GM23248 (cell line): Measurements from ENCODE around the gene SLC13A5.

Source experiments
- EZH2 ChIP-seq: fragments of 200-600 bp; sonication (generic); IDR thresholded peaks from 2 replicates; pipeline ENCODE4 v1.6.1; 2018; ENCODE audit warnings: antibody characterized with exemption, mild to moderate bottlenecking; ENCODE audit not compliant: insufficient read depth, poor library complexity, severe bottlenecking
- EZH2phosphoT487 ChIP-seq: fragments of 200-600 bp; sonication (generic); IDR thresholded peaks from 2 replicates; pipeline ENCODE4 v1.6.1; 2018; ENCODE audit warnings: antibody characterized with exemption, moderate library complexity, mild to moderate bottlenecking, low read depth; ENCODE audit not compliant: insufficient read depth

DNA sequence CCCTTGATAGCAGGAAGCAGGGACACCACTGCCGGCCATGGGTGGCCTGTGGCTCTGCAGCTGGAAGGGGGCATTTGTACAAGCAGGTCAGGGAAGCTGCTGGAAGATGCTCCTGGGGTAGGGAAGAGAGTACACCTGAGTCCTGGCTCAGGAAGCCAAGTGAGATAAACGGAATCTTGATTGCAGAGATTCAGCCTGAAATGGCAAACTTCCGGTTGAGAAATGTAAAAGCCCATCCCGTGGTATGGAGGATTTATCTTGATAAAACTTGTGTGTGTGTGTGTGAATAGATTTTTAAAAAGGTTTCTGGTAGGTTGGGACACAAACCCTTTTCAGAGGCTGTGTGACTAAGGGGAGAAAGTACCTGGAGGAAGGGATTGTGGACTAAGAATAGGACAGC lies 32.0 kb downstream of the SLC13A5 start:
- TF ChIP-seq EZH2 (no peak), EZH2phosphoT487 (no peak)
